ENCODE data around the gene ERVV-1. TPM values are rescaled to one million over a fixed set of nuclear protein-coding genes. Genes with fewer than 3 reads are reported as not detected.

The ERVV-1 gene
- total and polyA plus RNA-seq, 2 experiments from 2014 or later: 0.57 TPM; not detected in 1

DNA sequence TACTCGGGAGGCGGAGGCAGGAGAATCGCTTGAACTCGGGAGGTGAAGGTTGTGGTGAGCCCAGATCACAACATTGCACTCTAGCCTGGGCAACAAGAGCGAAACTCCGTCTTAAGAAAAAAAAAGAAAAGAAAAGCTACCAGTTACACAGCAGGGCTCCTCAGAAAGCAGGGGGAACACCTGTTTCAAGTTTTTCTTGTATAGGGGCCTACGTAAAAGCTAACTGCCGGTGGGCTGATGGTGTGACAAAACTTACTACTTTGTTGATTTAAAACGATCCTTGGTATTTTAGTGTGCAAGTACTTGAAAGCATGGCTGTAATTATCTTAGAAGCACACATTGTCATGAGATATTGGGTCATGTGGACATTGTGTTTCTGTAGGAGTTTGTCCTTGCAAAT is 15.7 kb upstream of the ERVV-1 start:
- Histone ChIP-seq H3K4me1 (ENCODE audit: low read depth) (no peaks in the 10 kb centered on the region), H3K9me3 (ENCODE audit: low read depth) (no peaks in the 10 kb centered on the region), H3K36me3 (no peaks in the 10 kb centered on the region), H3K4me3 (no peak overlapping the region), H3K27ac (no peak overlapping the region), H3K27me3 (no peaks in the 10 kb centered on the region)
- TF ChIP-seq, protein P1, sequence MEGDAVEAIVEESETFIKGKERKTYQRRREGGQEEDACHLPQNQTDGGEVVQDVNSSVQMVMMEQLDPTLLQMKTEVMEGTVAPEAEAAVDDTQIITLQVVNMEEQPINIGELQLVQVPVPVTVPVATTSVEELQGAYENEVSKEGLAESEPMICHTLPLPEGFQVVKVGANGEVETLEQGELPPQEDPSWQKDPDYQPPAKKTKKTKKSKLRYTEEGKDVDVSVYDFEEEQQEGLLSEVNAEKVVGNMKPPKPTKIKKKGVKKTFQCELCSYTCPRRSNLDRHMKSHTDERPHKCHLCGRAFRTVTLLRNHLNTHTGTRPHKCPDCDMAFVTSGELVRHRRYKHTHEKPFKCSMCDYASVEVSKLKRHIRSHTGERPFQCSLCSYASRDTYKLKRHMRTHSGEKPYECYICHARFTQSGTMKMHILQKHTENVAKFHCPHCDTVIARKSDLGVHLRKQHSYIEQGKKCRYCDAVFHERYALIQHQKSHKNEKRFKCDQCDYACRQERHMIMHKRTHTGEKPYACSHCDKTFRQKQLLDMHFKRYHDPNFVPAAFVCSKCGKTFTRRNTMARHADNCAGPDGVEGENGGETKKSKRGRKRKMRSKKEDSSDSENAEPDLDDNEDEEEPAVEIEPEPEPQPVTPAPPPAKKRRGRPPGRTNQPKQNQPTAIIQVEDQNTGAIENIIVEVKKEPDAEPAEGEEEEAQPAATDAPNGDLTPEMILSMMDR (IDR thresholded peaks at IDR 0.05; ENCODE audit: low read depth, low read length): no peak
- no peak for DNase-seq (ENCODE audit: low read depth in 1 of 2, low spot score in 1 of 2)

DNA sequence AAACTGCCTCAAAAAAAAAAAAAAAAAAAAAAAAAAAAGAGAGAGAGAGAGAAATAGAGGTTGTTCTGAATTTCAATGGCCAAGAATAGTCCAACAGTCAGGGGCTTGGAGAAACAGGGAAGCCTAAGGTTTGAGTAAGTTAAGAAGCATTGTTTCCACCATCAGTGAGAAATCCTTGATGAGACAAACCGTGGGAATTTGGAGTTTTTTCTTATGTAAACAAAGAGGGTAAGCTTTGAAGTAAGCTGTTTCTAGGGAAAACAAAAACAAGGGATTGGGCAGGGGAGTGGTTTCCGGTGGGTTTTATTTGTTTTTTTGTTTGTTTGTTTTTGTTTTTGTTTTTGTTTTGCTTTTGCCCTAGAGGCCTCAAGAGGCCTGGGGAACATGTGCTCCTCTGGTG is 11.2 kb upstream of the ERVV-1 start:
- TF ChIP-seq, protein P1 (IDR thresholded peaks at IDR 0.05; ENCODE audit: low read depth, low read length): no peak
- H3K4me3 ChIP-seq: no peak overlapping the region
- H3K9me3 ChIP-seq (ENCODE audit: low read depth): no peaks in the 10 kb centered on the region
- DNase-seq (ENCODE audit: low read depth in 1 of 2, low spot score in 1 of 2): no peak
- H3K36me3 ChIP-seq: no peaks in the 10 kb centered on the region
- no peaks in the 10 kb centered on the region for H3K4me1 ChIP-seq (ENCODE audit: low read depth)
- no peaks in the 10 kb centered on the region for H3K27me3 ChIP-seq
- no peak overlapping the region for H3K27ac ChIP-seq

DNA sequence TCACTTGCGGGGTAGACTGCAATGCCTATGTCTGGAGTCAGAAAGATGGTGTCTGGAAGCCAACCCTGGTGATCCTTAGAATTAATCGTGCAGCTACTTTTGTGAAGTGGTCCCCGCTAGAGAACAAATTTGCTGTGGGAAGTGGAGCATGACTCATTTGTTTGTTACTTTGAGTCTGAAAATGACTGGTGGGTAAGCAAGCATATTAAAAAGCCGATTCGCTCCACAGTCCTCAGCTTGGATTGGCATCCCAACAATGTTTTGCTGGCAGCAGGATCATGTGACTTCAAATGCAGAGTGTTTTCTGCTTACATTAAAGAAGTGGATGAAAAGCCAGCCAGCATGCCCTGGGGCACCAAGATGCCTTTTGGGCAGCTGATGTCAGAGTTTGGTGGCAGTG is 9.5 kb upstream of the ERVV-1 start:
- Histone ChIP-seq H3K27ac (no peak overlapping the region), H3K36me3 (no peaks in the 10 kb centered on the region), H3K27me3 (no peaks in the 10 kb centered on the region), H3K4me3 (no peak overlapping the region), H3K4me1 (ENCODE audit: low read depth) (no peaks in the 10 kb centered on the region), H3K9me3 (ENCODE audit: low read depth) (no peaks in the 10 kb centered on the region)
- TF ChIP-seq, protein P1 (IDR thresholded peaks at IDR 0.05; ENCODE audit: low read depth, low read length): no peak
- DNase-seq (ENCODE audit: low read depth in 1 of 2, low spot score in 1 of 2): no peak

DNA sequence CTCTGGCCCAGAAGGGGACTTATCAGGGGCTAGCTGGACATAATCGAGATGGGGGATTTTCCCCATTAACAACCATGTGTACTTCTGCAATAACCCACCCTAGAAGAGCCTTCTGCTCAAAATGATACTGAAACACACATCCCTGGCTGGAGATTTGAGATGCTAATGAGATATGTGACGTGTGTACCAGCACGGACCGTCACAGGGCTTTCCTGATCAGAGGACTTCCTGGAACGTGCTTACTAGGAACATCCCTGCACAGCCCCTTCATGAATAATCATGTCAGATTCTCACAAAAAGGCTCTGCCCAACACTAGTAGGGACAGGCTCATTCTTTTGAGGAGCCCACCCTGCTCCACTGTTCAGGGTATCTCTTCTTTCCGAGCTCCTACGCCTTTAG is 6.5 kb upstream of the ERVV-1 start:
- no peak overlapping the region for H3K27ac ChIP-seq
- no peaks in the 10 kb centered on the region for H3K9me3 ChIP-seq (ENCODE audit: low read depth)
- no peaks in the 10 kb centered on the region for H3K36me3 ChIP-seq
- H3K4me3 ChIP-seq: no peak overlapping the region
- no peaks in the 10 kb centered on the region for H3K27me3 ChIP-seq
- no peak for DNase-seq (ENCODE audit: low read depth in 1 of 2, low spot score in 1 of 2)
- no peaks in the 10 kb centered on the region for H3K4me1 ChIP-seq (ENCODE audit: low read depth)
- TF ChIP-seq, protein P1 (IDR thresholded peaks at IDR 0.05; ENCODE audit: low read depth, low read length): no peak

DNA sequence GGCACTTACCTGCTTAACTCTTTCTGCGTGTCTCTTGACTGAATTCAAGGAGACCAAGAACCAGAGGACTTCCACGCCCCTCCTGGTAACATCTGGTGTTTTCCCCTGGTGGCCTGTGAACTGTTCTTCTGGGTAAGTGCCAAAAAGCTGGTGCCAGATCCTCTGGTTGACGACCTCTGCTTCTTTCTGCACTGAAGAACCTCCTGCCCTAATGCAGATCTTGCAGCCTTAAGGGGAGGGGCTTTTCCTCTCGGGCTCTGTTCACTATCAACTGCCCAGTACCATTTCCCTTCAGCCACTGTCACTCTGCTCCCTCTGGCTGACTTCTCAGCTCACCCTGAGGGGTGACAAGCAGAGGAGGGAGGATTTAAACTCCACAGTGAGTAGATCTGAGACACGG is 6.1 kb upstream of the ERVV-1 start:
- Histone ChIP-seq H3K36me3 (no peaks in the 10 kb centered on the region), H3K9me3 (ENCODE audit: low read depth) (no peaks in the 10 kb centered on the region), H3K27ac (no peak overlapping the region), H3K4me1 (ENCODE audit: low read depth) (no peaks in the 10 kb centered on the region), H3K27me3 (no peaks in the 10 kb centered on the region), H3K4me3 (no peak overlapping the region)
- DNase-seq (ENCODE audit: low read depth in 1 of 2, low spot score in 1 of 2): no peak
- TF ChIP-seq, protein P1 (IDR thresholded peaks at IDR 0.05; ENCODE audit: low read depth, low read length): no peak

Measured in cardiac muscle cell (in vitro differentiated cells and primary cell).